ENCODE results near the gene CCDC51.

GRCh38 chr3:48406443-48407431, 33.2 kb downstream of the CCDC51 start:
- no peak for TF ChIP-seq POLR2A (IDR thresholded peaks at IDR 0.05)
- no peak for TF ChIP-seq CTCF (IDR thresholded peaks at IDR 0.05)
- no peak for TF ChIP-seq POLR2AphosphoS5 (IDR thresholded peaks at IDR 0.05)

All from prostate gland (tissue), 2 donors.